NCI-H1694 (cell line): Measurements from ENCODE around the gene TMEM161A.
A peak's percentile ranks its signal among the peaks of the same experiment; 100 is the strongest.
"Not testable (repeated sequence)": the region's sequence is repeated elsewhere in the genome, so short reads cannot be mapped to it uniquely, and the experiment has no call there.

Experiments used
- DNase-seq: peaks from one replicate; lab custom pipeline; 2025; lab: John Stamatoyannopoulos, UW

TMEM161A gene

GRCh38 chr19:19138109-19138981 is at the start of gene TMEM161A:
TSS of gene TMEM161A (minus strand) at chr19:19138478. CDS start at chr19:19138428, 50 bp downstream.
- peak; percentile 96 for DNase-seq

GRCh38 chr19:19186742-19187141 is 48.5 kb upstream of the TMEM161A start:
- DNase-seq, result no peak

GRCh38 chr19:19185853-19186740 is 47.8 kb upstream of the TMEM161A start:
- peak; percentile 18 for DNase-seq

- DNase-seq, result no peak
Measured at GRCh38 chr19:19181488-19181998, 43.3 kb upstream of the TMEM161A start.

- no peak for DNase-seq
Measured at GRCh38 chr19:19179548-19180441, 41.5 kb upstream of the TMEM161A start.

- no peak for DNase-seq
Measured at GRCh38 chr19:19176950-19177349, 38.7 kb upstream of the TMEM161A start.

- not testable (repeated sequence) for DNase-seq
Measured at GRCh38 chr19:19173243-19173642, 35.0 kb upstream of the TMEM161A start.

- no peak for DNase-seq
Measured at GRCh38 chr19:19171821-19172532, 33.7 kb upstream of the TMEM161A start.

- DNase-seq, result no peak
Measured at GRCh38 chr19:19170873-19171672, 32.8 kb upstream of the TMEM161A start.

GRCh38 chr19:19170053-19170872 is 32.0 kb upstream of the TMEM161A start, which contains the start of gene MEF2B:
TSS of gene MEF2B (minus strand) at chr19:19170263. CDS start at chr19:19150735, 19,528 bp downstream.
- no peak for DNase-seq

GRCh38 chr19:19169236-19170052 is 31.2 kb upstream of the TMEM161A start:
- DNase-seq, result no peak

GRCh38 chr19:19167612-19168011 is 29.3 kb upstream of the TMEM161A start:
- no peak for DNase-seq

- DNase-seq, result no peak
Measured at GRCh38 chr19:19165396-19165795, 27.1 kb upstream of the TMEM161A start.

- no peak for DNase-seq
Measured at GRCh38 chr19:19162495-19162894, 24.2 kb upstream of the TMEM161A start.

- no peak for DNase-seq
Measured at GRCh38 chr19:19160461-19161035, 22.3 kb upstream of the TMEM161A start.

- DNase-seq, result no peak
Measured at GRCh38 chr19:19159534-19159933, 21.3 kb upstream of the TMEM161A start.

GRCh38 chr19:19157808-19158207 is 19.5 kb upstream of the TMEM161A start:
- DNase-seq, result no peak
